HCT116 (cell line): Measurements from ENCODE around the gene SLC6A18.
A peak's percentile ranks its signal among the peaks of the same experiment; 100 is the strongest.

Experiments
- TCF7L2 ChIP-seq: IDR thresholded peaks from 2 replicates; pipeline ENCODE4 v1.7.0; 2011; ENCODE audit warnings: borderline replicate concordance, inconsistent platforms; ENCODE audit not compliant: insufficient read depth, insufficient read length; ENCODE audit errors: extremely low read depth
- ZFX ChIP-seq: fragments of 450-650 bp; IDR thresholded peaks from 2 replicates; pipeline ENCODE4 v1.6.1; 2017
- TF ChIP-seq, protein P1 (sequence below), 3 experiments: fragments of 200-600 bp in 1 of 3; sonication (generic) in 1 of 3; IDR thresholded peaks in 2 of 3; conservative IDR thresholded peaks in 1 of 3; 2 replicates each; pipeline ENCODE4 v1.5.1; 2012 to 2017; ENCODE audit warnings: low read depth in 2 of 3, low read length in 2 of 3, antibody characterized with exemption in 1 of 3, borderline replicate concordance in 1 of 3, control low read depth in 1 of 3, mild to moderate bottlenecking in 1 of 3, mixed read lengths in 1 of 3, mixed run types in 1 of 3, moderate library complexity in 1 of 3; ENCODE audit not compliant: insufficient read depth in 1 of 3
- TF ChIP-seq, protein P2 (sequence below): IDR thresholded peaks from 2 replicates; pipeline ENCODE4 v1.6.1; 2012

DNA sequence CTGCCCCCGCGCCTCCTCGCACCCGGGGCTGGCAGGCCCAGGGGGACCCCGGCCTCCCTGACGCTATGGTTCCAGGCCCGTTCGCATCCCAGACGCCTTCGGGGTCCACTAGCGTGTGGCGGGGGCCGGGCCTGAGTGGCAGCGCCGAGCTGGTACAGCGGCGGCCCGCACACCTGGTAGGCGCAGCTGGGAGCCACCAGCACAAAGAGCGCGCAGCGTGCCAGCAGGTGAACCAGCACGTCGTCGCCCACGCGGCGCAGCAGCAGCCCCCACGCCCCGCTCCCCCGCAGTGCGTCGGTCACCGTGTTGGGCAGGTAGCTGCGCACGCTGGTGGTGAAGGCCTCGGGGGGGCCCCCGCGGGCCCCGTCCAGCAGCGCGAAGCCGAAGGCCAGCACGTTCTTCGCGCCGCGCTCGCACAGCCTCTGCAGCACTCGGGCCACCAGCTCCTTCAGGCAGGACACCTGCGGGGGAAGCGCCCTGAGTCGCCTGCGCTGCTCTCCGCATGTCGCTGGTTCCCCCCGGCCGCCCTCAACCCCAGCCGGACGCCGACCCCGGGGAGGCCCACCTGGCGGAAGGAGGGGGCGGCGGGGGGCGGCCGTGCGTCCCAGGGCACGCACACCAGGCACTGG lies 69.1 kb downstream of the SLC6A18 start:
- TF ChIP-seq TCF7L2: no peak
- TF ChIP-seq, protein P1, sequence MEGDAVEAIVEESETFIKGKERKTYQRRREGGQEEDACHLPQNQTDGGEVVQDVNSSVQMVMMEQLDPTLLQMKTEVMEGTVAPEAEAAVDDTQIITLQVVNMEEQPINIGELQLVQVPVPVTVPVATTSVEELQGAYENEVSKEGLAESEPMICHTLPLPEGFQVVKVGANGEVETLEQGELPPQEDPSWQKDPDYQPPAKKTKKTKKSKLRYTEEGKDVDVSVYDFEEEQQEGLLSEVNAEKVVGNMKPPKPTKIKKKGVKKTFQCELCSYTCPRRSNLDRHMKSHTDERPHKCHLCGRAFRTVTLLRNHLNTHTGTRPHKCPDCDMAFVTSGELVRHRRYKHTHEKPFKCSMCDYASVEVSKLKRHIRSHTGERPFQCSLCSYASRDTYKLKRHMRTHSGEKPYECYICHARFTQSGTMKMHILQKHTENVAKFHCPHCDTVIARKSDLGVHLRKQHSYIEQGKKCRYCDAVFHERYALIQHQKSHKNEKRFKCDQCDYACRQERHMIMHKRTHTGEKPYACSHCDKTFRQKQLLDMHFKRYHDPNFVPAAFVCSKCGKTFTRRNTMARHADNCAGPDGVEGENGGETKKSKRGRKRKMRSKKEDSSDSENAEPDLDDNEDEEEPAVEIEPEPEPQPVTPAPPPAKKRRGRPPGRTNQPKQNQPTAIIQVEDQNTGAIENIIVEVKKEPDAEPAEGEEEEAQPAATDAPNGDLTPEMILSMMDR (IDR thresholded peaks at IDR 0.05 in 2 of 3, conservative IDR thresholded peaks at IDR 0.05 in 1 of 3; ENCODE audit: borderline replicate concordance in 1 of 3, insufficient read depth in 1 of 3, low read depth in 2 of 3, low read length in 2 of 3): no peak
- TF ChIP-seq ZFX: peak; percentile 56; the same call in 1 of the 2 replicates
- TF ChIP-seq, protein P2, sequence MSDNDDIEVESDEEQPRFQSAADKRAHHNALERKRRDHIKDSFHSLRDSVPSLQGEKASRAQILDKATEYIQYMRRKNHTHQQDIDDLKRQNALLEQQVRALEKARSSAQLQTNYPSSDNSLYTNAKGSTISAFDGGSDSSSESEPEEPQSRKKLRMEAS: no peak
